RWPE1 (cell line): ENCODE data around the gene HEXIM2.
"Not testable (repeated sequence)": the region's sequence is repeated elsewhere in the genome, so short reads cannot be mapped to it uniquely, and the experiment has no call there.

Source experiments
- CTCF ChIA-PET: fragments of 350-600 bp; sonication (Branson Sonifier 250); formaldehyde crosslinking; extraction: SDS; loops from one replicate; lab custom pipeline; 2021; lab: Yijun Ruan, JAX
- POLR2A ChIA-PET: fragments of 400-600 bp; formaldehyde crosslinking; extraction: SDS; loops from one replicate; lab custom pipeline; 2020; ENCODE audit warnings: antibody characterized with exemption; ENCODE audit not compliant: low non-redundant PET; lab: Yijun Ruan, JAX
- DNase-seq: peaks from one replicate; pipeline ENCODE4 v3.0.0; 2012; ENCODE audit warnings: low spot score
- H3K27ac ChIP-seq: fragments of 450-650 bp; 2 replicates; pipeline ENCODE4 v1.5.1; 2017
- CTCF ChIP-seq: fragments of 450-650 bp; conservative IDR thresholded peaks from 2 replicates; pipeline ENCODE4 v1.5.1; 2017; ENCODE audit warnings: low read depth, mild to moderate bottlenecking

The HEXIM2 gene

GRCh38 chr17:45120558-45120957 lies 41.1 kb upstream of the HEXIM2 start:
- POLR2A ChIA-PET = no interaction called here
- CTCF ChIA-PET = interaction anchor here (1.0 to 1.2 kb wide), 4 partner anchors 12 to 21 kb away, joined by 3 to 6 read pairs (median 3); partner anchors contain the start of genes ACBD4 and PLCD3
- no peak for DNase-seq
- no peak for TF ChIP-seq CTCF
- peak overlapping the region; percentile 100 for H3K27ac ChIP-seq

- no peak for TF ChIP-seq CTCF
- H3K27ac ChIP-seq = peak overlapping the region; percentile 100
- POLR2A ChIA-PET = no interaction called here
- CTCF ChIA-PET = interaction anchor here (1.0 kb wide), 2 partner anchors 10 to 22 kb away, joined by 3 to 5 read pairs; no protein-coding TSS in a partner anchor
- no peak for DNase-seq
Observed at GRCh38 chr17:45121055-45121454, 40.6 kb upstream of the HEXIM2 start.

- CTCF ChIA-PET = interaction anchor here (0.5 to 0.9 kb wide), 3 partner anchors 25 to 245 kb away, joined by 3 read pairs; no protein-coding TSS in a partner anchor
- DNase-seq = no peak
- H3K27ac ChIP-seq = peak overlapping the region; percentile 100
- POLR2A ChIA-PET = no interaction called here
- no peak for TF ChIP-seq CTCF
Observed at GRCh38 chr17:45123076-45123770, 38.5 kb upstream of the HEXIM2 start.

GRCh38 chr17:45123930-45124796 lies 37.5 kb upstream of the HEXIM2 start:
- ChIA-PET POLR2A (no interaction called here), CTCF (interaction anchor here (0.5 to 1.2 kb wide), 3 partner anchors 11 to 73 kb away, joined by 3 to 4 read pairs (median 3); partner anchors contain the start of gene ACBD4)
- peak overlapping the region; percentile 100 for H3K27ac ChIP-seq
- DNase-seq = peak; percentile 88
- no peak for TF ChIP-seq CTCF

GRCh38 chr17:45124797-45125122 lies 36.9 kb upstream of the HEXIM2 start:
- CTCF ChIA-PET = interaction anchor here (1.2 kb wide), 1 partner anchor 10 kb away, joined by 4 read pairs; the partner anchor contains the start of gene ACBD4
- POLR2A ChIA-PET = interaction anchor here (0.6 kb wide), 1 partner anchor 69 kb away, joined by 7 read pairs; no protein-coding TSS in a partner anchor
- H3K27ac ChIP-seq = peak overlapping the region; percentile 100
- not testable (repeated sequence) for DNase-seq

GRCh38 chr17:45125509-45125908 lies 36.2 kb upstream of the HEXIM2 start:
- POLR2A ChIA-PET = interaction anchor here (0.6 kb wide), 1 partner anchor 68 kb away, joined by 7 read pairs; no protein-coding TSS in a partner anchor
- CTCF ChIA-PET = interaction anchor here (1.2 kb wide), 1 partner anchor 10 kb away, joined by 4 read pairs; the partner anchor contains the start of gene ACBD4

More at GRCh38 chr17:45125509-45125908, 36.2 kb upstream of the HEXIM2 start:
- TF ChIP-seq CTCF = no peak
- no peak for DNase-seq
- peak overlapping the region; percentile 100 for H3K27ac ChIP-seq
